ENCODE data around the gene SCN11A.

SCN11A gene

GRCh38 chr3:39064646-39065045 is 12.9 kb upstream of the SCN11A start:
- TF ChIP-seq SIN3A (IDR thresholded peaks at IDR 0.05; ENCODE audit: borderline replicate concordance, insufficient read depth, low read length), result no peak
- no peak for TF ChIP-seq REST (IDR thresholded peaks at IDR 0.05; ENCODE audit: insufficient read depth in 1 of 2, low read depth in 2 of 2, low read length in 2 of 2)
- no peak for TF ChIP-seq TAF1 (IDR thresholded peaks at IDR 0.05; ENCODE audit: borderline replicate concordance, insufficient read depth, low read length)
- TF ChIP-seq FOXP2 (optimal IDR thresholded peaks at IDR 0.05; ENCODE audit: borderline replicate concordance, extremely low read depth, extremely low read length, insufficient read depth), result no peak
- no peak for TF ChIP-seq POLR2AphosphoS5 (IDR thresholded peaks at IDR 0.05; ENCODE audit: low read depth, low read length)

- no peak for TF ChIP-seq TAF1 (IDR thresholded peaks at IDR 0.05; ENCODE audit: borderline replicate concordance, insufficient read depth, low read length)
- TF ChIP-seq SIN3A (IDR thresholded peaks at IDR 0.05; ENCODE audit: borderline replicate concordance, insufficient read depth, low read length), result no peak
- TF ChIP-seq FOXP2 (optimal IDR thresholded peaks at IDR 0.05; ENCODE audit: borderline replicate concordance, extremely low read depth, extremely low read length, insufficient read depth), result no peak
- no peak for TF ChIP-seq POLR2AphosphoS5 (IDR thresholded peaks at IDR 0.05; ENCODE audit: low read depth, low read length)
- TF ChIP-seq REST (IDR thresholded peaks at IDR 0.05; ENCODE audit: insufficient read depth in 1 of 2, low read depth in 2 of 2, low read length in 2 of 2), result no peak
These were observed 11.4 kb upstream of the SCN11A start for GRCh38 chr3:39063143-39063542.

GRCh38 chr3:39062180-39062579 is 10.4 kb upstream of the SCN11A start:
- TF ChIP-seq POLR2AphosphoS5 (IDR thresholded peaks at IDR 0.05; ENCODE audit: low read depth, low read length) (no peak), TAF1 (IDR thresholded peaks at IDR 0.05; ENCODE audit: borderline replicate concordance, insufficient read depth, low read length) (no peak), SIN3A (IDR thresholded peaks at IDR 0.05; ENCODE audit: borderline replicate concordance, insufficient read depth, low read length) (no peak), REST (IDR thresholded peaks at IDR 0.05; ENCODE audit: insufficient read depth in 1 of 2, low read depth in 2 of 2, low read length in 2 of 2) (no peak), FOXP2 (optimal IDR thresholded peaks at IDR 0.05; ENCODE audit: borderline replicate concordance, extremely low read depth, extremely low read length, insufficient read depth) (no peak)

GRCh38 chr3:39056151-39056550 is 4.4 kb upstream of the SCN11A start:
- TF ChIP-seq FOXP2 (optimal IDR thresholded peaks at IDR 0.05; ENCODE audit: borderline replicate concordance, extremely low read depth, extremely low read length, insufficient read depth) (no peak), REST (IDR thresholded peaks at IDR 0.05; ENCODE audit: insufficient read depth in 1 of 2, low read depth in 2 of 2, low read length in 2 of 2) (no peak), POLR2AphosphoS5 (IDR thresholded peaks at IDR 0.05; ENCODE audit: low read depth, low read length) (no peak), SIN3A (IDR thresholded peaks at IDR 0.05; ENCODE audit: borderline replicate concordance, insufficient read depth, low read length) (no peak), TAF1 (IDR thresholded peaks at IDR 0.05; ENCODE audit: borderline replicate concordance, insufficient read depth, low read length) (no peak)

GRCh38 chr3:39053696-39054095 is 2.0 kb upstream of the SCN11A start:
- TF ChIP-seq REST (IDR thresholded peaks at IDR 0.05; ENCODE audit: insufficient read depth in 1 of 2, low read depth in 2 of 2, low read length in 2 of 2), result no peak
- TF ChIP-seq TAF1 (IDR thresholded peaks at IDR 0.05; ENCODE audit: borderline replicate concordance, insufficient read depth, low read length), result no peak
- TF ChIP-seq SIN3A (IDR thresholded peaks at IDR 0.05; ENCODE audit: borderline replicate concordance, insufficient read depth, low read length), result no peak
- no peak for TF ChIP-seq POLR2AphosphoS5 (IDR thresholded peaks at IDR 0.05; ENCODE audit: low read depth, low read length)
- TF ChIP-seq FOXP2 (optimal IDR thresholded peaks at IDR 0.05; ENCODE audit: borderline replicate concordance, extremely low read depth, extremely low read length, insufficient read depth), result no peak

Data from PFSK-1 (cell line).